Tibial nerve (tissue), 4 donors: ENCODE results near the gene MLKL.

Experiments
- EP300 ChIP-seq, 2 donors: sonication (generic); formaldehyde crosslinking; IDR thresholded peaks; one replicate each; pipeline ENCODE4 v1.6.1; 2017; ENCODE audit warnings: antibody characterized with exemption in 2 of 2, mild to moderate bottlenecking in 1 of 2
- POLR2A ChIP-seq, 2 donors: fragments of 450-650 bp; IDR thresholded peaks; one replicate each; pipeline ENCODE4 v1.6.1; 2017; ENCODE audit warnings: antibody characterized with exemption in 2 of 2, mild to moderate bottlenecking in 2 of 2, moderate library complexity in 2 of 2
- TF ChIP-seq, protein P1 (sequence below), 5 experiments: fragments of 200-600 bp in 3 of 5; fragments of 450-650 bp in 2 of 5; sonication (generic) in 3 of 5; IDR thresholded peaks; one replicate each; pipeline ENCODE4 v1.5.1; 2016 to 2019; ENCODE audit warnings: antibody characterized with exemption in 5 of 5, mild to moderate bottlenecking in 3 of 5, moderate library complexity in 2 of 5

DNA sequence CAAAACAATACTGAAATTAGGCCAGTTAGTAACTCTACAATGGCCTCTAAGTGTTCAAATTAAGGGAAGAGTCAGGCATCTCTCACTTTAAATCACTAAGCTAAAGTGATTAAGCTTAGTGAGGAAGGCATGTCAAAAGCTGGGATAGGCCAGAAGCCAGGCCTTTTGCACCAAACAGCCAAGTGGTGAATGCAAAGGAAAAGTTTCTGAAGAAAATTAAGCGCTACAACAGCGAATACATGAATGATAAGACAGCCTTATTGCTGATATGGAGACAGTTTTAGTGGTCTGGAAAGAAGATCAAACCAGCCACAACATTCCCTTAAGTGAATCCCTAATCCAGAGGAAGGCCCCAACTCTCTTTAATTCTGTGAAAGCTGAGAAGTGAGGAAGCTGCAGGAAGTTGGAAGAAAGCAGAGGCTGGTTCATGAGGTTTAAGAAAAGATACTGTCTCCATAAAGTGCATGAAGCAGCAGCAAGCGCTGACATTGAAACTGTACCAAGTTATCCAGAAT, 46.1 kb downstream of the MLKL start:
- TF ChIP-seq, protein P1, sequence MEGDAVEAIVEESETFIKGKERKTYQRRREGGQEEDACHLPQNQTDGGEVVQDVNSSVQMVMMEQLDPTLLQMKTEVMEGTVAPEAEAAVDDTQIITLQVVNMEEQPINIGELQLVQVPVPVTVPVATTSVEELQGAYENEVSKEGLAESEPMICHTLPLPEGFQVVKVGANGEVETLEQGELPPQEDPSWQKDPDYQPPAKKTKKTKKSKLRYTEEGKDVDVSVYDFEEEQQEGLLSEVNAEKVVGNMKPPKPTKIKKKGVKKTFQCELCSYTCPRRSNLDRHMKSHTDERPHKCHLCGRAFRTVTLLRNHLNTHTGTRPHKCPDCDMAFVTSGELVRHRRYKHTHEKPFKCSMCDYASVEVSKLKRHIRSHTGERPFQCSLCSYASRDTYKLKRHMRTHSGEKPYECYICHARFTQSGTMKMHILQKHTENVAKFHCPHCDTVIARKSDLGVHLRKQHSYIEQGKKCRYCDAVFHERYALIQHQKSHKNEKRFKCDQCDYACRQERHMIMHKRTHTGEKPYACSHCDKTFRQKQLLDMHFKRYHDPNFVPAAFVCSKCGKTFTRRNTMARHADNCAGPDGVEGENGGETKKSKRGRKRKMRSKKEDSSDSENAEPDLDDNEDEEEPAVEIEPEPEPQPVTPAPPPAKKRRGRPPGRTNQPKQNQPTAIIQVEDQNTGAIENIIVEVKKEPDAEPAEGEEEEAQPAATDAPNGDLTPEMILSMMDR (IDR thresholded peaks at IDR 0.05), result no peak
- TF ChIP-seq POLR2A (IDR thresholded peaks at IDR 0.05) (no peak), EP300 (IDR thresholded peaks at IDR 0.05) (no peak)
